PC-9 (cell line): ENCODE measurements around the gene STAC. TPM values are rescaled to one million over a fixed set of nuclear protein-coding genes. Genes with fewer than 3 reads are reported as not detected.
A peak's percentile ranks its signal among the peaks of the same experiment; 100 is the strongest.

Experiments
- BruUV-seq: library from RNA; stranded (reverse); fragments of 400-500 nt; replicated peaks from 2 replicates; lab custom pipeline; 2021; lab: Mats Ljungman, UMichigan
- CTCF ChIA-PET: fragments of 300-600 bp; sonication (Branson Sonifier 250); formaldehyde crosslinking; loops from one replicate; lab custom pipeline; 2022; ENCODE audit warnings: antibody characterized with exemption; lab: Charles Lee
- POLR2A ChIA-PET: fragments of 300-600 bp; sonication (Branson Sonifier 250); formaldehyde crosslinking; loops from one replicate; lab custom pipeline; 2022; ENCODE audit warnings: antibody characterized with exemption; ENCODE audit not compliant: unreplicated experiment; lab: Charles Lee
- DNase-seq, 2 experiments: peaks; one replicate each; pipeline versions ENCODE4 v3.0.0 to v3.0.0-alpha.2; 2015 to 2022; ENCODE audit warnings: mixed read lengths in 1 of 2
- H2AFZ ChIP-seq: fragments of 200-600 bp; sonication (generic); 2 replicates; pipeline ENCODE4 v1.8.1; 2017; ENCODE audit warnings: antibody characterized with exemption
- H3F3A ChIP-seq: fragments of 200-600 bp; sonication (generic); 2 replicates; pipeline ENCODE4 v1.8.1; 2017; ENCODE audit warnings: antibody characterized with exemption, mild to moderate bottlenecking, low read depth; ENCODE audit not compliant: insufficient read depth
- H3K27ac ChIP-seq: fragments of 200-600 bp; sonication (generic); 2 replicates; pipeline ENCODE4 v1.6.1; 2016; ENCODE audit warnings: mixed run types
- H3K27me3 ChIP-seq: fragments of 200-600 bp; sonication (generic); 2 replicates; pipeline ENCODE4 v1.6.1; 2016; ENCODE audit warnings: low read depth, mixed run types; ENCODE audit not compliant: insufficient read depth
- H3K36me3 ChIP-seq: fragments of 200-600 bp; sonication (generic); 2 replicates; pipeline ENCODE4 v1.6.1; 2016; ENCODE audit warnings: low read depth, mixed run types
- H3K4me1 ChIP-seq: fragments of 200-600 bp; sonication (generic); replicated peaks from 2 replicates; pipeline ENCODE4 v1.6.1; 2016; ENCODE audit warnings: mixed run types; ENCODE audit not compliant: insufficient read depth
- H3K4me2 ChIP-seq: fragments of 200-600 bp; sonication (generic); 2 replicates; pipeline ENCODE4 v1.6.1; 2017; ENCODE audit warnings: mixed run types
- H3K4me3 ChIP-seq: fragments of 200-600 bp; sonication (generic); 2 replicates; pipeline ENCODE4 v1.6.1; 2016; ENCODE audit warnings: mixed run types
- H3K79me2 ChIP-seq: fragments of 200-600 bp; sonication (generic); 2 replicates; pipeline ENCODE4 v1.6.1; 2017; ENCODE audit warnings: low read depth, mixed run types
- H3K9me2 ChIP-seq: fragments of 200-600 bp; sonication (generic); 2 replicates; pipeline ENCODE4 v1.8.1; 2017; ENCODE audit warnings: mild to moderate bottlenecking; ENCODE audit not compliant: insufficient read depth
- H3K9me3 ChIP-seq: fragments of 200-600 bp; sonication (generic); 2 replicates; pipeline ENCODE4 v1.8.1; 2016; ENCODE audit warnings: low read depth; ENCODE audit not compliant: insufficient read depth
- H4K20me1 ChIP-seq: fragments of 200-600 bp; sonication (generic); 2 replicates; pipeline ENCODE4 v1.8.1; 2017; ENCODE audit not compliant: insufficient read depth
- CTCF ChIP-seq: fragments of 200-600 bp; sonication (generic); conservative IDR thresholded peaks from 2 replicates; pipeline ENCODE4 v1.6.1; 2017; ENCODE audit warnings: mixed run types, antibody characterized with exemption, mild to moderate bottlenecking, moderate library complexity
- EZH2 ChIP-seq: fragments of 200-600 bp; sonication (generic); IDR thresholded peaks from 2 replicates; pipeline ENCODE4 v1.8.0; 2017; ENCODE audit warnings: antibody characterized with exemption, low read depth
- intact Hi-C: fragments of 100-400 bp; cut with micrococcal nuclease; formaldehyde crosslinking; loops from one replicate; pipeline ENCODE4 v1.10.0; 2022; ENCODE audit not compliant: unreplicated experiment
- total RNA-seq: library from RNA; stranded (reverse); gene quantifications from 2 replicates; pipeline ENCODE4 v1.2.3, GENCODE V29; 2021

Gene STAC
- total RNA-seq, 1 experiment from 2014 or later = 17.6 TPM

GRCh38 chr3:36512555-36512954 lies 132.3 kb downstream of the STAC start:
- no peaks in the 10 kb centered on the region for H3K79me2 ChIP-seq
- no peaks in the 10 kb centered on the region for H3K36me3 ChIP-seq
- DNase-seq = no peak
- no peaks in the 10 kb centered on the region for H3F3A ChIP-seq
- TF ChIP-seq EZH2 (no peak), CTCF (no peak)
- BruUV-seq = no TSS peak
- CTCF ChIA-PET = no interaction called here
- POLR2A ChIA-PET = no interaction called here
- no peaks in the 10 kb centered on the region for H3K9me3 ChIP-seq
- intact Hi-C loops = no loop called here
- H4K20me1 ChIP-seq = no peaks in the 10 kb centered on the region
- H3K9me2 ChIP-seq = no peaks in the 10 kb centered on the region
- peaks cover 10% of the 10 kb centered on the region for H3K4me1 ChIP-seq
- no peaks in the 10 kb centered on the region for H3K27me3 ChIP-seq
- no peak overlapping the region for H2AFZ ChIP-seq
- H3K4me3 ChIP-seq = no peak overlapping the region
- no peak overlapping the region for H3K4me2 ChIP-seq
- no peak overlapping the region for H3K27ac ChIP-seq

- H3K27ac ChIP-seq = no peak overlapping the region
- peak; percentile 13 to 67 for DNase-seq
- H3K79me2 ChIP-seq = no peaks in the 10 kb centered on the region
- ChIA-PET CTCF (no interaction called here), POLR2A (no interaction called here)
- H3K4me2 ChIP-seq = no peak overlapping the region
- no peaks in the 10 kb centered on the region for H3K27me3 ChIP-seq
- intact Hi-C loops = no loop called here
- TF ChIP-seq CTCF (no peak), EZH2 (no peak)
- peaks cover 10% of the 10 kb centered on the region for H3K4me1 ChIP-seq
- BruUV-seq = no TSS peak
- no peak overlapping the region for H2AFZ ChIP-seq
- H3F3A ChIP-seq = no peaks in the 10 kb centered on the region
- no peaks in the 10 kb centered on the region for H3K36me3 ChIP-seq
- H3K9me3 ChIP-seq = no peaks in the 10 kb centered on the region
- no peaks in the 10 kb centered on the region for H3K9me2 ChIP-seq
- H3K4me3 ChIP-seq = no peak overlapping the region
- H4K20me1 ChIP-seq = no peaks in the 10 kb centered on the region
These were observed 133.9 kb downstream of the STAC start for GRCh38 chr3:36514171-36514570.

GRCh38 chr3:36519682-36520081 lies 139.4 kb downstream of the STAC start:
- H3K36me3 ChIP-seq = no peaks in the 10 kb centered on the region
- intact Hi-C loops = loop anchor here (10.0 kb wide), 1 partner anchor 155 kb away; no protein-coding TSS in a partner anchor
- H3K27me3 ChIP-seq = no peaks in the 10 kb centered on the region
- no peak for DNase-seq
- H3K79me2 ChIP-seq = no peaks in the 10 kb centered on the region
- TF ChIP-seq EZH2 (no peak), CTCF (no peak)
- no peak overlapping the region for H2AFZ ChIP-seq
- no peak overlapping the region for H3K4me3 ChIP-seq
- H3F3A ChIP-seq = peaks cover under 1% of the 10 kb centered on the region; the same call in 1 of the 2 replicates
- no peaks in the 10 kb centered on the region for H3K9me3 ChIP-seq
- CTCF ChIA-PET = no interaction called here
- no peak overlapping the region for H3K27ac ChIP-seq
- no TSS peak for BruUV-seq
- H3K4me1 ChIP-seq = peaks cover 2% of the 10 kb centered on the region; the same call in 1 of the 2 replicates
- H3K4me2 ChIP-seq = no peak overlapping the region
- POLR2A ChIA-PET = no interaction called here
- H4K20me1 ChIP-seq = no peaks in the 10 kb centered on the region
- no peaks in the 10 kb centered on the region for H3K9me2 ChIP-seq
